Measurements from ENCODE around the gene TDRD12.

TDRD12 gene

DNA sequence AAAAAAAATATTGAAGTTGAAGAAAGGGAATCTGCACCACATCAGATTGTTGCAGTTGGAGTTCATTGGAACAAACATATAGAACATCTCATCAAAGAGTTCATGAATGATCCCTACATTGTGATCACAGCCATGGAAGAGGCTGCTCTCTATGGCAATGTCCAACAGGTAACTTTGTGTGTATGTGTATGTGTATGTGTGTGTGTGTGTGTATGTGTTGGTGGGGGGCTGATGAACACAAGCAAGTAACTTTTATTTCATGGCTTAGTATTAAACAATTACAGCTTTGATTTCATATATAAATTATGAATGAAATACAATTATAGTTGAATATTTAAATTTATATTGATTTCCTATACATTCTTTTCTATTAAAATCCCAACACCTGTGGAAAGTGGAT lies 80.6 kb downstream of the TDRD12 start:
- TF ChIP-seq FOXP2 (optimal IDR thresholded peaks at IDR 0.05; ENCODE audit: borderline replicate concordance, extremely low read depth, extremely low read length, insufficient read depth) (no peak), SIN3A (IDR thresholded peaks at IDR 0.05; ENCODE audit: borderline replicate concordance, insufficient read depth, low read length) (no peak), TAF1 (IDR thresholded peaks at IDR 0.05; ENCODE audit: borderline replicate concordance, insufficient read depth, low read length) (no peak), POLR2AphosphoS5 (IDR thresholded peaks at IDR 0.05; ENCODE audit: low read depth, low read length) (no peak)
- TF ChIP-seq, protein P1, sequence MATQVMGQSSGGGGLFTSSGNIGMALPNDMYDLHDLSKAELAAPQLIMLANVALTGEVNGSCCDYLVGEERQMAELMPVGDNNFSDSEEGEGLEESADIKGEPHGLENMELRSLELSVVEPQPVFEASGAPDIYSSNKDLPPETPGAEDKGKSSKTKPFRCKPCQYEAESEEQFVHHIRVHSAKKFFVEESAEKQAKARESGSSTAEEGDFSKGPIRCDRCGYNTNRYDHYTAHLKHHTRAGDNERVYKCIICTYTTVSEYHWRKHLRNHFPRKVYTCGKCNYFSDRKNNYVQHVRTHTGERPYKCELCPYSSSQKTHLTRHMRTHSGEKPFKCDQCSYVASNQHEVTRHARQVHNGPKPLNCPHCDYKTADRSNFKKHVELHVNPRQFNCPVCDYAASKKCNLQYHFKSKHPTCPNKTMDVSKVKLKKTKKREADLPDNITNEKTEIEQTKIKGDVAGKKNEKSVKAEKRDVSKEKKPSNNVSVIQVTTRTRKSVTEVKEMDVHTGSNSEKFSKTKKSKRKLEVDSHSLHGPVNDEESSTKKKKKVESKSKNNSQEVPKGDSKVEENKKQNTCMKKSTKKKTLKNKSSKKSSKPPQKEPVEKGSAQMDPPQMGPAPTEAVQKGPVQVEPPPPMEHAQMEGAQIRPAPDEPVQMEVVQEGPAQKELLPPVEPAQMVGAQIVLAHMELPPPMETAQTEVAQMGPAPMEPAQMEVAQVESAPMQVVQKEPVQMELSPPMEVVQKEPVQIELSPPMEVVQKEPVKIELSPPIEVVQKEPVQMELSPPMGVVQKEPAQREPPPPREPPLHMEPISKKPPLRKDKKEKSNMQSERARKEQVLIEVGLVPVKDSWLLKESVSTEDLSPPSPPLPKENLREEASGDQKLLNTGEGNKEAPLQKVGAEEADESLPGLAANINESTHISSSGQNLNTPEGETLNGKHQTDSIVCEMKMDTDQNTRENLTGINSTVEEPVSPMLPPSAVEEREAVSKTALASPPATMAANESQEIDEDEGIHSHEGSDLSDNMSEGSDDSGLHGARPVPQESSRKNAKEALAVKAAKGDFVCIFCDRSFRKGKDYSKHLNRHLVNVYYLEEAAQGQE (IDR thresholded peaks at IDR 0.05; ENCODE audit: insufficient read depth in 1 of 2, low read depth in 2 of 2, low read length in 2 of 2), result no peak

DNA sequence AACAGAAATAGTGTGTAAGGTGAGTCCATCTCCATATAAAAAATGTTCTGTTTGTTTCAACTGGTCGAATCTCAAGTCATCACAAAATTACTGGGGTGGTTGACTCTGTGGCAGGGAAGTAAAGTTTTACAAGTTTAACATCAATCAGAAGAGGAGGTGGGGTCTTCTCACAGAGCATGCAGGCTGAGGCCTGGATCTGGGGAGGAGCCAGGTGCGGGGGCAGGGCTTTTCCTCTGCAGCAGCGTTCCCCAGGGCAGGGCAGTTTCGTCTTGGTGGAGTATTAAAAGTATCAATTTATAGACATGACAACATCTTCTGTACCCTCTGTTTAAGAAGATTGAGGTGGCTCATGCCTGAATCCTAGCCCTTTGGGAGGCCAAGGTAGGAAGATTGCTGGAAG lies 81.2 kb downstream of the TDRD12 start:
- TF ChIP-seq, protein P1 (IDR thresholded peaks at IDR 0.05; ENCODE audit: insufficient read depth in 1 of 2, low read depth in 2 of 2, low read length in 2 of 2), result no peak
- TF ChIP-seq FOXP2 (optimal IDR thresholded peaks at IDR 0.05; ENCODE audit: borderline replicate concordance, extremely low read depth, extremely low read length, insufficient read depth), result no peak
- TF ChIP-seq TAF1 (IDR thresholded peaks at IDR 0.05; ENCODE audit: borderline replicate concordance, insufficient read depth, low read length), result no peak
- no peak for TF ChIP-seq SIN3A (IDR thresholded peaks at IDR 0.05; ENCODE audit: borderline replicate concordance, insufficient read depth, low read length)
- no peak for TF ChIP-seq POLR2AphosphoS5 (IDR thresholded peaks at IDR 0.05; ENCODE audit: low read depth, low read length)

DNA sequence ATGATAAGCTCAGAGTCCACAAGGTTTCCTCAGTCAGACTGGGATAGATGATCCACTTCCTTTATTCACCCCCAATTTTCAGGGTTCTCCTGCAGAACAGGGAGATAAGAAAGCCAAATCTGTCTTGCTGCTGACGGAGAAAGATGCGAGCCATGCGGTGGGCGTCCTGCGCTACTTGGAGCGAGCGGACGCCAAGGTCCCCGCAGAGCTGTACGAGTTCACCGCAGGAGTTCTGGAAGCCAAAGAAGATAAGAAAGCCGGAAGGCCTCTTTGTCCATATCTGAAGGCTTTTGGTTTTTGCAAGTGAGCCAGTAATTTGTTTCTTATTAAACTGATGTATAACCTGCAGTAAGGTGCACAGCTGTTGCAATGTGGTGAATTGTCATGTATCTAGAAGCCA lies 83.3 kb downstream of the TDRD12 start:
- TF ChIP-seq, protein P1 (IDR thresholded peaks at IDR 0.05; ENCODE audit: insufficient read depth in 1 of 2, low read depth in 2 of 2, low read length in 2 of 2), result no peak
- TF ChIP-seq TAF1 (IDR thresholded peaks at IDR 0.05; ENCODE audit: borderline replicate concordance, insufficient read depth, low read length) (no peak), SIN3A (IDR thresholded peaks at IDR 0.05; ENCODE audit: borderline replicate concordance, insufficient read depth, low read length) (no peak), POLR2AphosphoS5 (IDR thresholded peaks at IDR 0.05; ENCODE audit: low read depth, low read length) (no peak), FOXP2 (optimal IDR thresholded peaks at IDR 0.05; ENCODE audit: borderline replicate concordance, extremely low read depth, extremely low read length, insufficient read depth) (no peak)

DNA sequence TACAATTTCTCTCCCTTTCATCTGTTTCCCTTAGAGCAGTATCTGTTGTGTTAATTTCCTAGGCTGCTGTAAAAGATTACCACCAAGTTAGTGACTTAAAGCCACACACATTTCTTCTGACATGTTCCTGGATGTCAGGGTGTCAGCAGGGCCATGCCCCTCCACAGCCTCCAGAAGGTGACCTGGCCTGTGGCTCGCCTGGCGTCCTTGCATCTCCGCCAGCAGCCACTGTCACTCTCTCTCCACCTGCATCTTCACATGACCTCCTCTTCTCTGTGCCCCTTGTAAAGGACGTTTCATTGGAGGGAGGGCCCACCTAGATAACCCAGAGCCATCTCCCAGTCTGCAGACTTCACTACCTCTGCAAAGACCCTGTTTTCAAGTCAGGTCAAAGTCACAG lies 88.7 kb downstream of the TDRD12 start:
- no peak for TF ChIP-seq TAF1 (IDR thresholded peaks at IDR 0.05; ENCODE audit: borderline replicate concordance, insufficient read depth, low read length)
- TF ChIP-seq POLR2AphosphoS5 (IDR thresholded peaks at IDR 0.05; ENCODE audit: low read depth, low read length), result no peak
- TF ChIP-seq, protein P1 (IDR thresholded peaks at IDR 0.05; ENCODE audit: insufficient read depth in 1 of 2, low read depth in 2 of 2, low read length in 2 of 2), result no peak
- TF ChIP-seq SIN3A (IDR thresholded peaks at IDR 0.05; ENCODE audit: borderline replicate concordance, insufficient read depth, low read length), result no peak
- no peak for TF ChIP-seq FOXP2 (optimal IDR thresholded peaks at IDR 0.05; ENCODE audit: borderline replicate concordance, extremely low read depth, extremely low read length, insufficient read depth)

DNA sequence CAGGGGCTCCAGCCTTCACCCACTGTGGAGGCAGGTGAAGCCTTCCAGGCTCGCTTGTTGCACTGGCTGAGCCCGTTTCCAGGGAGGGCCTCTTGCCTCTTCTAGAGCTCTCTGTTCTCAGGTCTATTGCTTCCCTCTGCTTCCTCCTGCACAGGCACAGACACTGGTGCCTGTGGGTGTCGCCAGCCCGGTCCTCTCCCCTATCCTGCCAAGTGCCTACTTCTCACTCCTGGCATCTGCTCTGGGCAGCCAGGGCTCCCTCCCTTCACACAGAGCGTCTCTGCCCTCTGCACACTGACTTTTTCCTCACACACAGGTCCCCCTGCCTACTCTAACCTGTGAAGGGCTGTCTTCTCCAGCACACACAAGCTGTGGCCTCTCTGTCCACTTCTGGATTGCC lies 89.7 kb downstream of the TDRD12 start:
- TF ChIP-seq POLR2AphosphoS5 (IDR thresholded peaks at IDR 0.05; ENCODE audit: low read depth, low read length) (no peak), TAF1 (IDR thresholded peaks at IDR 0.05; ENCODE audit: borderline replicate concordance, insufficient read depth, low read length) (no peak)
- TF ChIP-seq, protein P1 (IDR thresholded peaks at IDR 0.05; ENCODE audit: insufficient read depth in 1 of 2, low read depth in 2 of 2, low read length in 2 of 2), result no peak
